K562 (cell line): ENCODE results near the gene BANP. TPM values are rescaled to one million over a fixed set of nuclear protein-coding genes. Genes with fewer than 3 reads are reported as not detected.

Experiments used
- ATAC-seq: fragments of 200-7000 bp; cut with Tn5 transposase; 3 replicates; pipeline ENCODE4 v1.9.1; 2020; ENCODE audit warnings: moderate library complexity
- BruUV-seq: library from RNA; stranded (reverse); fragments of 400-500 nt; replicated peaks from 2 replicates; lab custom pipeline; 2021; lab: Mats Ljungman, UMichigan
- CTCF ChIA-PET: fragments of 300-600 bp; formaldehyde crosslinking; extraction: SDS; loops from one replicate; lab custom pipeline; 2021; ENCODE audit warnings: low intra/inter-chr PET ratio; lab: Yijun Ruan, JAX
- POLR2A ChIA-PET: fragments of 300-600, 350-650 bp; sonication (Branson Sonifier 250); formaldehyde crosslinking; extraction: SDS; loops from one replicate; lab custom pipeline; 2021; ENCODE audit warnings: antibody characterized with exemption, inconsistent platforms; lab: Yijun Ruan, JAX
- DNase-seq, 4 experiments: peaks; one replicate each; pipeline versions ENCODE4 v3.0.0 to v3.0.0-alpha.2; 2011 to 2018; ENCODE audit warnings: low spot score in 3 of 4, mixed read lengths in 3 of 4; ENCODE audit errors: extremely low read depth in 1 of 4
- FAIRE-seq: peaks from 2 replicates; lab custom pipeline; 2011; peaks lifted over from hg19 to GRCh38; lab: Jason Lieb, UNC
- H2AFZ ChIP-seq: 2 replicates; pipeline ENCODE4 v1.6.0; 2011; ENCODE audit warnings: low read depth, low read length, control low read depth, inconsistent platforms
- H3K27ac ChIP-seq: fragments of 200-600 bp; 3 replicates; pipeline ENCODE4 v1.8.0; 2011; ENCODE audit warnings: low read depth, mild to moderate bottlenecking, control low read depth, inconsistent platforms, low read length, moderate library complexity, mixed read lengths; ENCODE audit errors: extremely low read depth
- H3K27me3 ChIP-seq, 2 experiments: fragments of 300-600 bp in 1 of 2; 2 replicates in 1 of 2; 3 replicates in 1 of 2; pipeline versions ENCODE4 v1.6.0 to v1.8.0; 2011; ENCODE audit warnings: inconsistent platforms in 2 of 2, low read length in 2 of 2, mild to moderate bottlenecking in 1 of 2, mixed read lengths in 1 of 2, moderate library complexity in 1 of 2; ENCODE audit not compliant: control insufficient read depth in 2 of 2, insufficient read depth in 2 of 2
- H3K36me3 ChIP-seq: fragments of 300-600 bp; 3 replicates; pipeline ENCODE4 v1.8.0; 2011; ENCODE audit warnings: mild to moderate bottlenecking, low read length, inconsistent platforms; ENCODE audit not compliant: control insufficient read depth, insufficient read depth
- H3K4me1 ChIP-seq, 2 experiments: fragments of 200-600 bp in 1 of 2; replicated peaks in 1 of 2; 2 replicates in 1 of 2; 3 replicates in 1 of 2; pipeline versions ENCODE4 v1.5.1 to v1.8.0; 2011; ENCODE audit warnings: inconsistent platforms in 2 of 2, low read length in 2 of 2, mild to moderate bottlenecking in 1 of 2, mixed read lengths in 1 of 2, moderate library complexity in 1 of 2; ENCODE audit not compliant: control insufficient read depth in 2 of 2, insufficient read depth in 2 of 2
- H3K4me2 ChIP-seq: 2 replicates; pipeline ENCODE4 v1.6.1; 2011; ENCODE audit warnings: low read length, control low read depth, inconsistent platforms, mixed read lengths; ENCODE audit not compliant: insufficient read depth
- H3K4me3 ChIP-seq: fragments of 200-600 bp; sonication (generic), shearing (Covaris generic); 2 replicates; pipeline ENCODE4 v1.5.1; 2016; ENCODE audit warnings: control low read depth, inconsistent platforms
- H3K79me2 ChIP-seq: fragments of 200-600 bp; 3 replicates; pipeline ENCODE4 v1.8.0; 2011; ENCODE audit warnings: low read length, inconsistent platforms; ENCODE audit not compliant: control insufficient read depth, insufficient read depth
- H3K9ac ChIP-seq, 2 experiments: 2 replicates each; pipeline versions ENCODE4 v1.6.0 to v1.6.1; 2011; ENCODE audit warnings: low read depth in 2 of 2, low read length in 2 of 2, control low read depth in 1 of 2, inconsistent platforms in 1 of 2, mild to moderate bottlenecking in 1 of 2, mixed read lengths in 1 of 2; ENCODE audit not compliant: insufficient read depth in 1 of 2
- H3K9me1 ChIP-seq: one replicate; pipeline ENCODE4 v1.6.0; 2011; ENCODE audit warnings: inconsistent platforms, mild to moderate bottlenecking, low read length, moderate library complexity; ENCODE audit not compliant: control insufficient read depth, insufficient read depth
- H3K9me3 ChIP-seq: replicated peaks from 2 replicates; pipeline ENCODE4 v1.5.1; 2011; ENCODE audit warnings: low read depth, low read length, inconsistent platforms; ENCODE audit not compliant: control insufficient read depth, insufficient read depth
- H4K20me1 ChIP-seq: replicated peaks from 2 replicates; pipeline ENCODE4 v1.6.1; 2011; ENCODE audit warnings: low read length, inconsistent platforms, mixed read lengths; ENCODE audit not compliant: control insufficient read depth, insufficient read depth
- ETS2 ChIP-seq: IDR thresholded peaks from 2 replicates; pipeline ENCODE4 v1.6.1; 2016; ENCODE audit warnings: borderline replicate concordance, missing genetic modification characterization, mild to moderate bottlenecking, moderate library complexity, missing compliant biosample characterization; ENCODE audit not compliant: poor library complexity, severe bottlenecking
- MTA1 ChIP-seq: fragments of 450-650 bp; IDR thresholded peaks from 2 replicates; pipeline ENCODE4 v1.6.1; 2017; ENCODE audit warnings: borderline replicate concordance
- NFATC3 ChIP-seq: fragments of 450-650 bp; IDR thresholded peaks from 2 replicates; pipeline ENCODE4 v1.6.1; 2017; ENCODE audit warnings: mild to moderate bottlenecking
- NR2C1 ChIP-seq, 2 experiments: fragments of 450-650 bp; IDR thresholded peaks; 2 replicates each; pipeline ENCODE4 v1.6.1; 2017; ENCODE audit warnings: mild to moderate bottlenecking in 2 of 2, antibody characterized with exemption in 1 of 2, inconsistent platforms in 1 of 2, missing compliant biosample characterization in 1 of 2, missing genetic modification characterization in 1 of 2
- PCBP2 ChIP-seq: fragments of 200-400 bp; formaldehyde crosslinking; IDR thresholded peaks from 2 replicates; pipeline ENCODE4 v1.6.1; 2018; ENCODE audit warnings: low read length, low read depth, mild to moderate bottlenecking, moderate library complexity; ENCODE audit not compliant: poor library complexity, severe bottlenecking
- PYGO2 ChIP-seq: fragments of 450-650 bp; IDR thresholded peaks from 2 replicates; pipeline ENCODE4 v1.6.1; 2016; ENCODE audit warnings: mild to moderate bottlenecking, missing genetic modification characterization, moderate library complexity, missing compliant biosample characterization
- SIN3A ChIP-seq, 2 experiments: fragments of 150-350 bp in 1 of 2; IDR thresholded peaks; 2 replicates each; pipeline ENCODE4 v1.6.1; 2011 to 2016; ENCODE audit warnings: borderline replicate concordance in 2 of 2, low read depth in 2 of 2, low read length in 2 of 2, mild to moderate bottlenecking in 2 of 2, moderate library complexity in 2 of 2; ENCODE audit not compliant: control insufficient read depth in 1 of 2
- SOX6 ChIP-seq: fragments of 450-650 bp; IDR thresholded peaks from 2 replicates; pipeline ENCODE4 v1.6.1; 2014; ENCODE audit warnings: mild to moderate bottlenecking
- ZNF12 ChIP-seq: sonication (generic); formaldehyde crosslinking; IDR thresholded peaks from 2 replicates; pipeline ENCODE4 v1.4.0; 2020; ENCODE audit warnings: mild to moderate bottlenecking, missing genetic modification reagents
- ZNF324 ChIP-seq: fragments of 250-450 bp; sonication (Bioruptor Pico); IDR thresholded peaks from 2 replicates; pipeline ENCODE4 v1.4.0; 2020; ENCODE audit warnings: mild to moderate bottlenecking
- WGBS: fragments of 100-300 bp; shearing (Covaris generic); methylation state at CpG from one replicate; pipeline ENCODE4 v1.1.6; 2016; ENCODE audit warnings: low coverage, mixed read lengths; ENCODE audit not compliant: insufficient coverage; ENCODE audit errors: missing lambda C conversion rate; 5-methylcytosine and 5-hydroxymethylcytosine counted together
- in situ Hi-C: fragments of 300-500 bp; cut with MboI; formaldehyde crosslinking; loops from 4 replicates; pipeline ENCODE4 v1.15.0; 2018; ENCODE audit warnings: inconsistent platforms, mixed read lengths
- intact Hi-C: fragments of 100-400 bp; cut with micrococcal nuclease; formaldehyde crosslinking; loops from 2 replicates; pipeline ENCODE4 v1.14.2; 2022
- polyA plus RNA-seq, 8 experiments: library from polyadenylated mRNA; depleted of rRNA in 4 of 8; stranded (reverse) in 5 of 8; unstranded in 3 of 8; fragments of >200 nt; fragmentation: Nextera tagmentation in 2 of 8; fragmentation: Illumina TruSeq in 1 of 8; extraction: Ambion mirVana in 2 of 8; extraction: Trizol in 1 of 8; gene quantifications; 2 replicates each; pipeline versions ENCODE4 v1.2.1 to v1.2.3, GENCODE V29; 2011 to 2014; ENCODE audit warnings: inconsistent platforms in 1 of 8, missing spikeins in 1 of 8
- total RNA-seq, 7 experiments: library from RNA; depleted of rRNA in 6 of 7; stranded (reverse); fragments of >200 nt in 6 of 7; fragmentation: Illumina TruSeq in 2 of 7; extraction: Trizol in 2 of 7; gene quantifications; 2 replicates each; pipeline versions ENCODE4 v1.2.1 to v1.2.3, GENCODE V29; 2011 to 2021; ENCODE audit warnings: low replicate concordance in 1 of 7
- TF ChIP-seq, protein P1 (sequence below): fragments of 250-450 bp; sonication (Bioruptor Pico); IDR thresholded peaks from 2 replicates; pipeline ENCODE4 v1.5.0; 2020; ENCODE audit warnings: mild to moderate bottlenecking
- TF ChIP-seq, protein P2 (sequence below), 2 experiments: IDR thresholded peaks; 2 replicates each; pipeline ENCODE4 v1.6.1; 2011; ENCODE audit warnings: borderline replicate concordance in 1 of 2, control low read depth in 1 of 2, low read depth in 1 of 2, low read length in 1 of 2, mild to moderate bottlenecking in 1 of 2, mixed read lengths in 1 of 2, moderate library complexity in 1 of 2; ENCODE audit not compliant: insufficient read depth in 1 of 2, insufficient read length in 1 of 2, poor library complexity in 1 of 2, severe bottlenecking in 1 of 2; ENCODE audit errors: extremely low read depth in 1 of 2
- TF ChIP-seq, protein P3 (sequence below): fragments of 450-650 bp; IDR thresholded peaks from 2 replicates; pipeline ENCODE4 v1.6.1; 2017; ENCODE audit warnings: antibody characterized with exemption, mild to moderate bottlenecking

The BANP gene
- total and polyA plus RNA-seq, 9 of the 15 experiments (the other 6 are each of a cell fraction or from before 2014, with no cell fraction given), result 4.6 to 22.1 (median 15.6) TPM

DNA sequence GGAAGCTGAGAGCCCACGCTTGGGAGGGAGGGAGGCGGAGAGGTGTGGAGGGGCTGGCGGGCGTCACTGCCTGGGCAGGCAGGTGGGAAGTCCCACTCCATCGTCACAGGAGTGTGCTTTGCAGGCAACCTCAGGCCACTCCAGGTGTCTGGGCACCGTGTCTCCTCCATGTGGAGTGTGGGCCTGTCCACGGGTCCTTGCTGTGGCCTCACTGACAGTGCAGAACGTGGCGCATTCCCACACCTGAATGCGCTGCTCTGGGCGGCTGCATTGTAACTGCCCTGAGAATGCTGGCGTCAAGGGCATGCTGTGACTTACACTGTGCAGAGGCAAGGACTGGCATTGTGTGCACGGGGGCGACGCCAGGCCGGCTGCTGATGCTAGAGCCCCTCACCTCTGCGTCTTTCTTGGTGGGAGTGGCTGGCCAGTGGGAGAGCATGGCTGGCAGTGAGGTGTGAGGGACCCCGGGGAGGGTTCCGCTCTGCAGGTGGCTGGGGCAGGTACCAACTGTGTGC lies 66.4 kb downstream of the BANP start:
- BruUV-seq, result no TSS peak
- no peak for DNase-seq
- H3K27me3 ChIP-seq, result no peaks in the 10 kb centered on the region
- POLR2A ChIA-PET, result interaction anchor here (0.6 kb wide), 1 partner anchor 185 kb away, joined by 3 read pairs; no protein-coding TSS in a partner anchor
- no peaks in the 10 kb centered on the region for H4K20me1 ChIP-seq
- no peaks in the 10 kb centered on the region for H3K79me2 ChIP-seq
- H3K4me2 ChIP-seq, result no peak overlapping the region
- H2AFZ ChIP-seq, result no peak overlapping the region
- H3K9me3 ChIP-seq, result no peaks in the 10 kb centered on the region
- peaks cover 3% of the 10 kb centered on the region; the same call in 1 of the 3 replicates for H3K36me3 ChIP-seq
- H3K9me1 ChIP-seq, result peaks cover 2% of the 10 kb centered on the region
- no peak for ATAC-seq
- CTCF ChIA-PET, result no interaction called here
- WGBS, result 84% methylated on average over 15 of the region's 19 CpGs
- intact Hi-C loops (no loop called here), in situ Hi-C loops (no loop called here)
- no peak overlapping the region for H3K4me3 ChIP-seq
- no peak overlapping the region for H3K9ac ChIP-seq
- FAIRE-seq, result no peak
- H3K27ac ChIP-seq, result no peak overlapping the region
- H3K4me1 ChIP-seq, result peaks cover 0 to 26% of the 10 kb centered on the region in 2 experiments; a peak in 2 of 5 replicates
- no peak for TF ChIP-seq SIN3A (IDR thresholded peaks at IDR 0.05; ENCODE audit: borderline replicate concordance in 2 of 2, control insufficient read depth in 1 of 2, low read depth in 2 of 2, low read length in 2 of 2)
- TF ChIP-seq, protein P1, sequence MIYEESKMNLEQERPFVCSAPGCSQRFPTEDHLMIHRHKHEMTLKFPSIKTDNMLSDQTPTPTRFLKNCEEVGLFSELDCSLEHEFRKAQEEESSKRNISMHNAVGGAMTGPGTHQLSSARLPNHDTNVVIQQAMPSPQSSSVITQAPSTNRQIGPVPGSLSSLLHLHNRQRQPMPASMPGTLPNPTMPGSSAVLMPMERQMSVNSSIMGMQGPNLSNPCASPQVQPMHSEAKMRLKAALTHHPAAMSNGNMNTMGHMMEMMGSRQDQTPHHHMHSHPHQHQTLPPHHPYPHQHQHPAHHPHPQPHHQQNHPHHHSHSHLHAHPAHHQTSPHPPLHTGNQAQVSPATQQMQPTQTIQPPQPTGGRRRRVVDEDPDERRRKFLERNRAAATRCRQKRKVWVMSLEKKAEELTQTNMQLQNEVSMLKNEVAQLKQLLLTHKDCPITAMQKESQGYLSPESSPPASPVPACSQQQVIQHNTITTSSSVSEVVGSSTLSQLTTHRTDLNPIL, result no peak
- no peak for TF ChIP-seq NFATC3
- no peak for TF ChIP-seq ETS2 (tag)
- no peak for TF ChIP-seq NR2C1 (IDR thresholded peaks at IDR 0.05)
- TF ChIP-seq NR2C1 (tag; IDR thresholded peaks at IDR 0.05), result no peak
- TF ChIP-seq ZNF12 (CRISPR knock-in tag), result no peak
- TF ChIP-seq, protein P2, sequence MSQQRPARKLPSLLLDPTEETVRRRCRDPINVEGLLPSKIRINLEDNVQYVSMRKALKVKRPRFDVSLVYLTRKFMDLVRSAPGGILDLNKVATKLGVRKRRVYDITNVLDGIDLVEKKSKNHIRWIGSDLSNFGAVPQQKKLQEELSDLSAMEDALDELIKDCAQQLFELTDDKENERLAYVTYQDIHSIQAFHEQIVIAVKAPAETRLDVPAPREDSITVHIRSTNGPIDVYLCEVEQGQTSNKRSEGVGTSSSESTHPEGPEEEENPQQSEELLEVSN (IDR thresholded peaks at IDR 0.05; ENCODE audit: borderline replicate concordance in 1 of 2, extremely low read depth in 1 of 2, insufficient read depth in 1 of 2, insufficient read length in 1 of 2, low read depth in 1 of 2, low read length in 1 of 2, poor library complexity in 1 of 2, severe bottlenecking in 1 of 2), result no peak
- no peak for TF ChIP-seq PYGO2 (tag)
- no peak for TF ChIP-seq ZNF324 (CRISPR knock-in tag)
- TF ChIP-seq PCBP2, result no peak
- TF ChIP-seq MTA1, result no peak
- TF ChIP-seq, protein P3, sequence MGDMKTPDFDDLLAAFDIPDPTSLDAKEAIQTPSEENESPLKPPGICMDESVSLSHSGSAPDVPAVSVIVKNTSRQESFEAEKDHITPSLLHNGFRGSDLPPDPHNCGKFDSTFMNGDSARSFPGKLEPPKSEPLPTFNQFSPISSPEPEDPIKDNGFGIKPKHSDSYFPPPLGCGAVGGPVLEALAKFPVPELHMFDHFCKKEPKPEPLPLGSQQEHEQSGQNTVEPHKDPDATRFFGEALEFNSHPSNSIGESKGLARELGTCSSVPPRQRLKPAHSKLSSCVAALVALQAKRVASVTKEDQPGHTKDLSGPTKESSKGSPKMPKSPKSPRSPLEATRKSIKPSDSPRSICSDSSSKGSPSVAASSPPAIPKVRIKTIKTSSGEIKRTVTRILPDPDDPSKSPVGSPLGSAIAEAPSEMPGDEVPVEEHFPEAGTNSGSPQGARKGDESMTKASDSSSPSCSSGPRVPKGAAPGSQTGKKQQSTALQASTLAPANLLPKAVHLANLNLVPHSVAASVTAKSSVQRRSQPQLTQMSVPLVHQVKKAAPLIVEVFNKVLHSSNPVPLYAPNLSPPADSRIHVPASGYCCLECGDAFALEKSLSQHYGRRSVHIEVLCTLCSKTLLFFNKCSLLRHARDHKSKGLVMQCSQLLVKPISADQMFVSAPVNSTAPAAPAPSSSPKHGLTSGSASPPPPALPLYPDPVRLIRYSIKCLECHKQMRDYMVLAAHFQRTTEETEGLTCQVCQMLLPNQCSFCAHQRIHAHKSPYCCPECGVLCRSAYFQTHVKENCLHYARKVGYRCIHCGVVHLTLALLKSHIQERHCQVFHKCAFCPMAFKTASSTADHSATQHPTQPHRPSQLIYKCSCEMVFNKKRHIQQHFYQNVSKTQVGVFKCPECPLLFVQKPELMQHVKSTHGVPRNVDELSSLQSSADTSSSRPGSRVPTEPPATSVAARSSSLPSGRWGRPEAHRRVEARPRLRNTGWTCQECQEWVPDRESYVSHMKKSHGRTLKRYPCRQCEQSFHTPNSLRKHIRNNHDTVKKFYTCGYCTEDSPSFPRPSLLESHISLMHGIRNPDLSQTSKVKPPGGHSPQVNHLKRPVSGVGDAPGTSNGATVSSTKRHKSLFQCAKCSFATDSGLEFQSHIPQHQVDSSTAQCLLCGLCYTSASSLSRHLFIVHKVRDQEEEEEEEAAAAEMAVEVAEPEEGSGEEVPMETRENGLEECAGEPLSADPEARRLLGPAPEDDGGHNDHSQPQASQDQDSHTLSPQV, result no peak
- no peak for TF ChIP-seq SOX6
